ENCODE measurements around the gene GSG1L.
A peak's percentile ranks its signal among the peaks of the same experiment; 100 is the strongest.

Gene GSG1L

DNA sequence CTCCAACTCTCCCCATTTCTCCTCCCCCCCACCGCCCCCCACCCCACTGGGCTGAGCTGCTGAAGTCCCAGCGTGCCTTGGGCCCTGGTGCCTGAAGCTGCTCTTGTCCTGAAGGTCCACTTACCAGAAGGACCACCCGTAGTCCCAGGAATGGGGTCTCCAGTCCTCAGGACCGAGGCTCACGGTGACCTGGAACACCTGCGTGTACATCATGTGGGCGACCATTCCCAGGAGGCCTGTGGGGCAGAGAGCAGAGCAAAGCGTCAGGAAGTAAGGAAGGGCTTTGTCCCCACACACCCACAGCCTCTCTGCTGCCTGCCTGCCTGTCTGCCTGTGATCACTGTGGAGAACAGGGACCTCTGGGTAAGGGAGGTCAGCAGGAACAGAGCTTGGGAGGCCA is 218.7 kb downstream of the GSG1L start:
- no peak for DNase-seq

DNA sequence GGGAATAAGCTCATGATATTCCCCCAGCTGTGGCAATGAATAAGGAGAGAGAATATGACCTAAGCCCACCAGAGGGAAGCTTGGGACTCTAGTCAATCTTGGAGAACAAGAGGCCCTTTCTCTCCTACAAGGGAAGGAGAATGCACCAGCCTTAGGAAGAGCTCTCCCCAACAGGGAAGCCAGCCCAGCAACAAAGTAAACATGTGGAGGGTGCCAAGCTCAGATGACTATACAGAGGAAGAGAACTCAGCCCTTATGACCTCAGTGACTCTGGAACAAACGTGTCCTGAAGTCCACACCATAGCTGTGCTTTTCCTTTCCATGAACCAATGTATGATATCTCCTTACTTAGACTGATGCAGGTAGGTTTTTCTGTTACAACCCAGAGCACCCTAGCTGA is 219.7 kb downstream of the GSG1L start:
- no peak for DNase-seq

DNA sequence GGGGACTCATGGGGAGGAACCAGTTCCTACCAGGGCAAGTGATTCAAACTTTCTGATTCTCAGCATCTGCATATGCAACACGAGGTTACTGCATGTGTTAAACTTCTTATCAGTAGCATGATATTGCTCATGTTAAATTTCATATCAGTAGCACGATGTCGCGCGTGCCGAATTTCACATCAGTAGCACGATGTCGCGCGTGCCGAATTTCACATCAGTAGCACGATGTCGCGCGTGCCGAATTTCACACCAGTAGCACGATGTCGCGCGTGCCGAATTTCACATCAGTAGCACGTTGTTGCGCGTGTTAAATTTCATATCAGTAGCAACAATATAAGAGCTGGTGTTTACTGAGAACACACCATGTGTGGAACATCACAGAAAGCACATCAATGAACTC is 221.6 kb downstream of the GSG1L start:
- DNase-seq = no peak

DNA sequence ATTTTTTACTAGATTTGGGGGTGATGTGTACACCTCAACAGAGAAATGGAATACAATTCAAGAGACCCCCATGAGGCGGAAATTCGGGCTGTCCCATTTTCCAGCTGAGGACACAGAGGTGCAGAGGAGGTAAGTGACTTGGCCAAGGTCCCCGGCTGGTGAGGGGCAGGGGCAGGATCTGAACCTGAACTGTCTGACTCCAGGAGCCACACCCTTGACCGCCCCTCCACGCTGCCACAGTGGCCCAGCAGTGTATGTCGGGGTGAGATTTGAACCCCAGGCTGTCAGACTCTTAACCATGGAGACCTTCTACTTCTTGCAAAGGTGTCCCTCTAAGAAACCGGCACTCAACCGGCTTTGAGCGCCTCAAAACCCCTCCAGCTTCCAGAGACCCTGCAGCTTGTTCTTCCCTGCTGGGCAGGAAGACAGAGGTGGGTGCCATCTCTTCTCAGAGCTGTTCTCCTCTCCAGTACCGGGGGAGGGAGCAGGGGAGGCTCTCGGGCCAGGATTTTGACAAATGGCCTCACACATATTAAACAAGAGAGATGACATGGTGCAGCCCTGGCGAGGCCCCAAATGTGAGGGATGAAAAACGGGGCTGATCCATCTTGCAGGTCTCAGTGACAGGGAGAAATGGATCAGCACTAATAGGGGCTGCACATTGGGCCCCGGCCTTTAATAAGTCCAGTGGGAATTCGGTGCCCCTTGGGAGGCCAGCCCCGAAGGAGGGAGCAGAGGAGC is 222.3 kb downstream of the GSG1L start:
- no peak for DNase-seq

DNA sequence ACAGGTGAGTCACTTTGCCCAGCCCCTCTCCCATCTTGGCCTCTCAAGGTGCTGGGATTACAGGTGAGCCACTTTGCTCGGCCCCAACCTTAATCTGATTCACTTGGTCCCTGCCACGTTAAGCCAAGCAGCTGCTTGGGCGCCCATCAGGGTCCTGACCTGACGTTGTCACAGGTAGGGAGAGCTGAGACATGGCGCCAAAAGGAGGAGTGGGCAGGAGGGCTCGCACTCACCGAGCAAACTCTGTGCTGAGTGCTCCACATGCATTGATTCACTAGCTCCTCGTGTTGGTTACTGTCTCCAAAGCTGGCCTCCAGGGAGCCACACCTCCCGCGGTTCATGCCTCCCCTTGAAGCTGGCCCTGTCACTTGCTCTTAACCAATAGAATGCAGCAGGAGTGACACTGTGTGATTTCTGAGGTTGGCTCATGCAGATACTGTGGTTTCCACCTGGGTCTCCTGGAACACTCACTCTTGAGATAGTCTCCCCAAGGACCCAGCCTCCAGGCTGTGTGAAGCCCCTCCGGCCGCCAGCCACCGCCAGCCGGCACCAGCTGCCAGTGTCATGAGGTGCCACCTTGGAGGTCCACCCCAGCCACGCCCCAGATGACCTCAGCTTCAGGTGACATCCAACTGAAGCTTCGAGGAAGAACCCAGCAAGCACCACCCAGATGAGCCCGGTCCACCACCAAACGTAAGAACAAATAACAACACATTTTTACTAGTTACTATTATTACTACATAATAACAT is 223.0 kb downstream of the GSG1L start:
- DNase-seq = no peak

DNA sequence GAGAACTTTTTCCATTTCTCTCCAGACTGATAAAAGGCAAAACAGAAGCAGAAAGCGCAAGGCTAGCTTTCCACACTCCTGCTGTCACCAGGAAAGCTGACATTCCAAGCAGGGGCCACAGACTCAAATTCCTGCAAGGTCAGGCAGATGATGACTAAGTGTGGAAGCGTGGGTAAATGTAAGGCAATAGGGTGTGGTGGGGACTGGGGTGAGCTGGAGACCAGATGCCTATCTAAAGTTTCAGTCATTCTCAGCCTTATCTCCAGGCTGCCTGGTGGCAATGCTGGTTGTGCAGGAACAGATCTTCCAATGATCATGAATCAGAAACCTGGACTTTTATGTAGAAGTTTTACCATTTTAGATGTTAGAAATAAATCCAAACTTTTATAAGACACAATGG is 224.1 kb downstream of the GSG1L start:
- DNase-seq = peak; percentile 9

DNA sequence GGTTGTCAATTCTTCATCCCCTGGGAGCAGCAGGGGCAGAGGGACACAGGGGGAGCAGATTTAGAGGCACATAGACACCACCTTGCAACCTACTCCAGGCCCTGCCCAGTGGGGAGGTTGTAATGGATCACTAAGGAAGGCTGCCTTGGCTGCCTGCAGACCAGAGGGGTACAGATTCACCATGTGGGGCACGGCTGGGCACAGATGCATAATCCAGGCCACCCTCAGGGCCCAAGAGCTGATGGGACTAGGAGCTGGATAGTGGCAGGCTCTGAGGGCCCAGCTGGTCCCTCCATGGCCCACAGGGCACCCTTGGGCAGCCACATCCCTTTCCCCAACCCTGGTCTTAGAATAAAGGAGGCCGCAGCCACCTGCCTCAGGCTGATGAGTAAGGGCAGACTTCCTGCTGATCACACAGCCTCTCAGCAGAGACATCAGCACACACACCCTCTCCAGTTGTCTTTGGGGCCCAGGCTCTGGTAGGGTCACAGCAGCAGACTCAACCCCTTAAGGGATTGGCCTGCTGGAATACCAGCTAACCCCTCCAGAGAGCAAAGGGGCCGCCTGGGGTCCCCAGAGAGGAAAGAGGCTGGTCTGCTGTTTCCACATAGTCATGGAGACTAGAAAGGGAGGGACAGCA is 224.9 kb downstream of the GSG1L start:
- no peak for DNase-seq

DNA sequence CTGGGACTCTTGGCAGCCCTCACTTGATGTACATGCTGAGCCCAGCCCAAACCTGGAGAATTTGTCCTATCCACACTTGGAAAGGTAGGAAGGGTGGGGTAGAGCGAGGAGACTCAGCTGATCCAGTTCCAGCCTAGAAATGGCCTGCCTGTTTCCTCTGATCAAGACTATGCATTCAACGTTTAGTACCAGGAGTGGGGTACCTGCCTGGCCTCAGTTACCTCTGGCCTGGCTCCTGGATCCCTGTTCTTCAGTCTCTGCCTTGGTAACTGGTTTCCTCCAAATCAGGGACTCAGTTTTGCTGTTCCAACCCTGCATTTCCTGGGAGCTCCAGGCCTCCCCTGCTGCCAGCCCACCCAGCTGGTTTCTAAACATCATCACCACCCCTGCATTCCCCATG is 233.5 kb downstream of the GSG1L start:
- no peak for DNase-seq

DNA sequence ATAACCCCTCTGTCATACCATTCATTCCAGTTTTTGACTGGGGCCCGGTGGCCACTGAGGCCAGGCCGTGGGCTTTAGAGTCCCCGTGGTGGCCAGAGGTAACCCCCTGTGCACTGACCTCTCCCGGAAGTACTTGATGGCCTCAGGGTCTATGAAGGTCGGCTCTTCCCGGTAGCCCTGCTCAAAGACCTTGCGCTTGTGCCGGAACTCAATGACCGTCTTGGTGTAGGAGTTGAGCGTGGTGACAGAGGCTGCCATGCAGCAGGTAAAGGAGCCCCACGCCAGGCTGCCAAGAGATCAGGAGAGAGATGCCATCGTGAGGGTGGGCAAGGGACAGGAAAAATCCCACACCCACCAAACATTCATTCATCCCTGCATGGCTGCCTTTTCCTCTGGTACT is 234.8 kb downstream of the GSG1L start:
- DNase-seq = no peak

DNA sequence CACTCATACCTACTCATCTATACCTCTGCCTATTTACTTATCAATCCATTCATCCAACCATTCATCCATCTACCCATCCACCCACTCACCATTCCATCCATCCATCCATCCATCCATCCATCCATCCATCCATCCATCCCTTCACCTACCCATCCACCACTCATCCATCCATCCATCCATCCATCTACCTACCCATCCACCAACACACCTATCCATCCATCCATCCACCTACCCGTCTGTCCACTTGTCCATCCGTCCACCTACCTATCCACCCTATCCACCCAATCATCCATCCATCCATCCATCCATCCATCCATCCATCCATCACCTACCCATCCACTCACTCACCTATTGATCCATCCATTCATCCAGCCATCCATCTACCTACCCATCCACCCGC is 235.7 kb downstream of the GSG1L start:
- no peak for DNase-seq

DNA sequence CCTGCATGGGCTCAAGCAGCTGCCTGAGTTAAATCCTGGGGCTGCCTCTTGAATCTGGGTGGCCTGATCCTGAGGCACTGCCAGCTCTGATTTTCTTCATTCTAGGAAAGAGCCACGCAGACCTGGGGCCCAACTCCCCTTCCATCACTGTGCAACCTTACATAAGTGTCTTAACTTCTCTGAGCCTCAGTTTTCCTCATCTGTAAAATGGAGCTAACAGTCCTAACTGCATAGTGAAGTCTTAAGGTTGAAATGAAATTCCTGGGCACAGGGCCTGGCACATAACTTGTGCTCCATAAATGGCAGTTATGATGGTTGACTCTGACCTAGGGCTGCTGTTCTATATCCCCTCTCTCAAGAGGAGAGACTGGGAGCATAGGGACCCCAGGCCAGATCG is 236.6 kb downstream of the GSG1L start:
- DNase-seq = no peak

DNA sequence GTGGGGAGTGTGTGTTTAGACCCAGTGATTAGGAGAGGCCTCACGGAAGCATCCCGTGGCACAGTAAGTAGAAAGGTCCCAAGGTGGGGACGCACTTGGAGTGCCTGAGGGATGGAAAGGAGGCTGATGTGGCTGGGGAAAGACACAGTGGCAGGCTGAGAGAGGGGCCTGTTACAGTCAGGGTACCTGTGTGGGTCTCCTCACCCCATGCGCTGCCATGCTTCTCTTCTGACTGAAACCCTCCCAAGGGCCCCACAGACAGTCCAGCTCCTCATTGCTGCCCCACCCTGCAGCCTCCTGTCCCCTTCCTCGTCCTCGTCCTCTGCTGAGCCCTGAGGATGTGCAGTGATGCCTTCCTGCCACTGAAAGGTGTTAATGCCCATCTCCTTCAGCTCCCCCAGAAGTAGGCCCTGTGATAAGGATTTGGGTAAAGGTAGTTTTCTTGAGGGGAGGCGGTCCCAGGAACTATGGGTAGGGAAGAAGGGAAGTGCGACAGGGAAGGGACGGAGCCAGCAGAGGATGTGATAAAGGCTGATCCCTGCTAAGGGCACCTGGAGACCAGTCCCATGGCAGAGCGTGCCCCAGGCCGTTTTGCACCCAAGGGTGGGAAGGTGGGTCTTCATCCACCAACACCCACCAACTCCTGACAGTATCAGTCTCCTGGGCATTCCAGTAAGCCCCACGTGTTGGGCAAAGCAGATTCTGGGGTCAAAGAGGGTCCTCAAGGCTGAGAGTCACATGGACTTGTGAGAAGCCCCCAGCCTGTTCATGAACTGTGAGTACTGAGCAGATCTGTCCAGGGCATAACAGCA is 237.2 kb downstream of the GSG1L start:
- no peak for DNase-seq

DNA sequence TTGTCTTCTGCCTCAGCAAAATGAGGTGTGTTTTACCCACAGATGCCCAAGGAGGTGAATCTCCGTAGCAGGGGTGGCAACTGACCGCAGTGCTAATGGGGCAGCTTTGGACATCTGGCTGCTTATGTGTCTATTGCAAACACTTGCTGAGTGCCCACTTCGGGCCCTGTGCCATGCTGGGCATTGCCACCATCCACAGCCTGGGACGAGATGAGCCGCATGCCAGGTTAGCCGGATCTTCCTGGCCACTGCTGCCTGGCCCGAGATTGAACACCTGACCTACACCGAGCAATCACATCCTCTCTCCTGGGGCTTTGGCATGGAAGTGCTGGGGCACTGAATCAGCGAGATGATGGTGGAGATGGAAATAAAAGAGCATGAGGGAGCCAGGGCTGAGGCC is 238.7 kb downstream of the GSG1L start:
- DNase-seq = no peak

DNA sequence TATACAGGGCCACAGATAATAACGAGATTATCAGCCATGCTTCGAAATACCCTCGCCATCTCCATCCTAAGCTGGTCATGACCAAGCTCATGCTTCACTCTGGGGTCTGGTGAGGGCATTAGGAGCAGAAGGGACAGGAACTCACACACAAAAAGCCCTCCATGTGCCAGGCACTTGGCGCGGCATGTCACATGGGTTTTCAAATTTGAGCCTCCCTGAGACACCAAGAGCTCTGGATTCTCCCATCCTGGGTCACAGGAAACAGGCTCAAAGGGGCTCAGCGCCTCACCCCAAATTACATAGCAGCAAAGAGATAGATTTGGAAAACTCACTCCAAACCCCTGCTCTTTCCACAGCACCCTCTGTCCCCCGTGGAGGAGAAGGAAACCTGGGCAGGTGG is 239.5 kb downstream of the GSG1L start:
- DNase-seq = no peak

DNA sequence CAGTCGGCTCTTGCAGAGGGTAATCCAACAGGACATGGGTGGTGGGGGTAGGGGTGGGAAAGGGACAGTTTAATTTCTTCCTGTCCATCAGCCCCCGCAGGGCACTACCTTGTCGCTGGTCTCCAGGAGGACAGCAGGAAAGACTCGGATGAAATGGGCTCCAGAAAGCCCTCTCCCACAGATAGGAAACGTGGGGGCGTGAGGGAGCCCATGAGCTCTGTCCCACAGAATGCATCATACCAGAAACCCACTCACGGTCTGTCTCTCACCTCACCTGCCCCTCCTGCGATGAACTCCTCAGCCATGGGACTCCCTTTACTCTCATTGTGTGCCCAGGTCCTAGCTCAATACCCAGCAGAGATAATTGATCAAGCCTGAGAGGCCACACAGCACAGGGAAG is 240.1 kb downstream of the GSG1L start:
- DNase-seq = no peak

DNA sequence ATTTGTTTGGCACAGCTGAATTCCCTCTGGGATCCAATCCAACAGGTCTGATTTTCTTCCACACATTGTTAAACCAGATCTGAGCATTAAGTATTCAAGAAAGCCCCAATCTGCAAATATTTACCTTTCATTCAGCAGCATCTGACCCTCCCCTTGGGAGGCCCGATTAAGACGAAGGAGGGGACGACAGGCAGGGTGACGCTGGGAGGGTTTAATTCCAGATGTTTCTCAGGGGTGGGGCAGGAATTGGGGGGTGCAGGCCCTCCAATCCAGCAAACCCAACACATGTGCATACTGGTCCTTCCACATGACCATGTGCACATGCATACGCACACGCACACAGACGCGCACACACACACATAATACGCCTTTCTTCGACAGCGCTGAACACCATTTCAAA is 240.5 kb downstream of the GSG1L start:
- no peak for DNase-seq

DNA sequence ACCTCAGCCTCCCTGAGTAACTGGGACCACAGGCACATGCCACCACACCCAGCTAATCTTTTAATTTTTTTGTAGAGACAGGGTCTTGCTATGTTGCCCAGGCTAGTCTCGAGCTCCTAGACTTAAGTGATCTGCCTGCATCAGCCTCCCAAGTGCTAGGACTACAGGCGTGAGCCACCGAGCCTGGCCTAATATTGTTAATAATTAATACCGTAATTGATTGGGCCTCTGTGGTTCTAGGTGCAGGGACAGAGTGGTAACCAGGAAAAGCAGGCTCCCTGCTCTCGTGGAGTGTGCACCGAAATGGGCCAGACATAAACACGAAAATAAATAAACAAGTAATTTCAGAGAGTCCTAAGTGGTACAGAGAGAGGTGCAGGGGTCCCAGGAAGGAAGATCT is 241.0 kb downstream of the GSG1L start:
- no peak for DNase-seq

DNA sequence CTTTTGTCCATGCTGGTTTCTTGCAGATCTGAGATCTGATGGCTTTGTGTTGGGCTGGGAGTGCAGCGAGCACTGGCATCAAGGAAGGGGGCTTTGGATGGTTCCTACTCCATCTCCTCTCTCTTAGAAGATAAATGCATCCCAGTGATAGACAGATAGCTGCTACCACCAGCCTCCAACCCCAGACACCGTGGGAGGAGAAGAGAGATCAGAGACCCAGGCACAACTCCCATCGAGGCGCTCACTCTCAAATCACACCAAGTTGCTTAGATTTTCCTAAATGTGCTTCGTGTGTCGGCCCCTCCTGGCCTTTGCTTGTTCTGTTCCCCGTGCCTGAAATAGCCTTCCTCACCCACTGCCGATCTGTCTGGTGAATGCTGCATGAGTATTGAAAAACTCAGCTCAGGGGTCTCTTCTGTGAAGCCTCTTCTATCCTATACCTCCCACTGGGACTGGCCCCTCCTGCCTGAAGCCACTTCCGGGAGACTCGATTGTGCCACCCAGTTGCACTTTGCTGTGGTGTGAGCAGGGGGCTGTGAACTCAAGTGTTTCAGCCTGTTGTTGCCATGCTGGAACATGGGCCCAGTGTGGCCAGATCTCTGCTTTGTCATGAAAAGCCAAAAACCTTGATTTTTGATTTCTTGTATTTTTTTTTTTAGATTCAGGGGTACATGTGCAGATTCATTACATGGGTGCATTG is 242.7 kb downstream of the GSG1L start:
- DNase-seq = no peak

DNA sequence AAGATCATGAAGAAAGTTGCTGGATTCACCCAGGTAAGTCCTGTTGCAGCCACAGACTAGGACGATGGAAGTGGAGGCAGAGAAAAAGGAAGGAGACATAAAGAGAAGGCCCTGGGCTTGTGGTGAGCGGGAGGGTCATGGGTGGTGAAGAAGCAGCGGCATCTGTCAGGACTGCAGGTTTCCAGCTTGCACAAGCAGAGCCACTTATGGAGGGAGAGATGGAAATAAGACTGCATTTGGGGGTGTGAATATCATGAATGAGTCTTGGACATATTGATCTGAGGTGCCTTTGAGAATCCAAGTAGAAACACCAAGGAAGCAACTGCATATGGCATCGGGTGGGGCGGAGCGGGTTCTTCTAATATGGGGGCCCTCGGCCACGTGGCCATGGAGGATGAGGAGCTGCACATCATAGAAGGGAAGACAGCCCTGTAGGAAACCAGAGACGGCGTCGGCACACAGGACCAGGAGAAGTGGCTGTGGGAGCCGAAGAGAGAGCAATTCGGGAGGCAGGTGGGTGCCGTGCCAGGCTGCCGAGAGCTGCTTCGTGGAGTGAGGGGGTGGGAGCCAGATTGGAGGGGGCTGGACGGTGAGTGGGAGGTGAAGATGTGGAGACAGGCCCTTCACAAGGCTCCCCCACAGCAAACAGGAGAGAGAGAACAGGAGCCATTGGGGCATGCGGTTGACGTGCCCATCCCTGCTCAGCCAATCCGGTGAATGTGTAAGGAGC is 243.5 kb downstream of the GSG1L start:
- no peak for DNase-seq

DNA sequence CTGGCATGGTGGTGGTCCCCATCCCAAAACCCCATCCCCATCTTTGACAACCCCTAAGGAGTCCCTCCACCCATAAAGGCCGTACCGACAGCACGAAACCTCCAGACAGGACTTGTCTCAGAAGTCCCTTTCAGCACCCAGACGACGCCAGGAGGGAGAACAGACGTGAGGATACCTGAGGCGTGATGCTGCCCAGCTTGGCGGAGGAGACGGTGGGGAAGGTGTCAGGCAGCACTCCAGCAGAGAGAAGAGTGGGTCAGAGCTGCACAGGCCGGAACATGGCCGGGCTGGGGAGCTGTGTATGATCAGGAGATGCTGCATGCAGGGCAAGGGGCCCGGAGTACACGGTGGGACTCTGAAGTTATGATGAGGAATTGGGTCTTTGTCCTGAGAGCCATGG is 244.2 kb downstream of the GSG1L start:
- no peak for DNase-seq

DNA sequence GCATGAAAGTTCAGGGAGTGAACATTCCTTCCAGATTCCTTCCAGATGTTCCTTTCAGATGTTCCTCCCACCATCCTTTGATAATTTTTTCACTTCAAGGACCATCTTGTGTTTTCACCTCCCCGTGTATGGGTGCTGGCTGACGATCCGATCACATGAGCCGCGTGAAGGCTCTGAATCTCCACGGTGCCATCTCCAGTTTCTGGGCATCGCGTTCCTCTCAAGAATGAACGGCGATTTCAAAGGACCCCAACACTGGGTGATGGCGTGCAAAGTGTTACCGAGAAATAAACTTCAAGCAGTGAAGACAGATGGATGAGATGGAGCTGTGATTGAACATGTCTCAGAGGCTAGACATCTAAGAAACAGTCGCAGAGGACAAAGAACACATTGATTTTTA is 245.3 kb downstream of the GSG1L start:
- DNase-seq = no peak

DNA sequence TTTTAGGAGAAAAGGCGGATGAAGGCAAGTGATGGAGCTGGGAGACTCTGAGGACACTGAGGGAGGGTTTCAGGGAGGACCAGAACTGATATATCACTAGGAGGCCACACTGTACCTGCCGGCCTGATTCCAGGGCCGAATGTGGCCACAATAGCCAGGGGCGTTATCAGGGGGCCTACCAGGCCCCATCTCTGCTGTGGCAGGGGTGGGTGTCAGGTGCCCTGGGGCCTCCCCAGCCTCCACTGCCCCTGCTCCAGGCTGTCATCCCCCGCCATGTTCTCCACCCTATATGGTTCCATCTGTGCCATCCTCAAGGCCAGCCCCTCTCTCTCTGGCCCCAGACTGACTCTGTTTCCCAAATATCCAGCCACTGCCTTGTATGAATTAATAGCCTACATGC is 246.5 kb downstream of the GSG1L start:
- no peak for DNase-seq
